SK-N-SH (cell line): ENCODE measurements around the gene ASIC4. TPM values are rescaled to one million over a fixed set of nuclear protein-coding genes. Genes with fewer than 3 reads are reported as not detected.

ENCODE experiments used
- CTCF ChIA-PET: fragments of 300-600, 350-600 bp; formaldehyde crosslinking; extraction: SDS; loops from one replicate; lab custom pipeline; 2021; lab: Yijun Ruan, JAX
- POLR2A ChIA-PET: fragments of 350-600 bp; sonication (Branson Sonifier 250); formaldehyde crosslinking; extraction: SDS; loops from one replicate; lab custom pipeline; 2020; ENCODE audit warnings: antibody characterized with exemption, inconsistent platforms; lab: Yijun Ruan, JAX
- DNase-seq: peaks from one replicate; pipeline ENCODE4 v3.0.0; 2012
- H2AFZ ChIP-seq: fragments of 200-600 bp; sonication (generic); 2 replicates; pipeline ENCODE4 v1.8.1; 2016; ENCODE audit warnings: antibody characterized with exemption, mild to moderate bottlenecking, low read depth
- H3F3A ChIP-seq: fragments of 200-600 bp; sonication (generic); replicated peaks from 2 replicates; pipeline ENCODE3; 2016; ENCODE audit warnings: antibody characterized with exemption, mild to moderate bottlenecking; ENCODE audit not compliant: insufficient read depth
- H3K27ac ChIP-seq, 2 experiments: fragments of 200-500 bp in 1 of 2; fragments of 200-600 bp in 1 of 2; sonication (Bioruptor generic) in 1 of 2; sonication (generic), shearing (Covaris generic) in 1 of 2; 2 replicates each; pipeline versions ENCODE4 v1.5.1 to v1.6.1; 2014 to 2016; ENCODE audit warnings: low read depth in 2 of 2, inconsistent platforms in 1 of 2, low read length in 1 of 2, mild to moderate bottlenecking in 1 of 2, mixed read lengths in 1 of 2
- H3K27me3 ChIP-seq: fragments of 200-600 bp; sonication (generic), shearing (Covaris generic); 2 replicates; pipeline ENCODE4 v1.6.1; 2016; ENCODE audit warnings: mixed run types; ENCODE audit not compliant: insufficient read depth
- H3K36me3 ChIP-seq, 2 experiments: fragments of 200-500 bp in 1 of 2; fragments of 200-600 bp in 1 of 2; sonication (Bioruptor generic) in 1 of 2; sonication (generic) in 1 of 2; replicated peaks in 1 of 2; 2 replicates each; pipeline versions ENCODE3 to v1.5.1; 2014 to 2016; ENCODE audit warnings: low read length in 1 of 2, mild to moderate bottlenecking in 1 of 2; ENCODE audit not compliant: insufficient read depth in 2 of 2, control insufficient read depth in 1 of 2
- H3K4me1 ChIP-seq, 2 experiments: fragments of 200-500 bp in 1 of 2; fragments of 200-600 bp in 1 of 2; sonication (Bioruptor generic) in 1 of 2; sonication (generic), shearing (Covaris generic) in 1 of 2; 2 replicates each; pipeline versions ENCODE4 v1.5.1 to v1.6.1; 2014 to 2016; ENCODE audit warnings: low read depth in 1 of 2, low read length in 1 of 2, mixed run types in 1 of 2; ENCODE audit not compliant: insufficient read depth in 2 of 2, control insufficient read depth in 1 of 2
- H3K4me2 ChIP-seq: fragments of 200-600 bp; sonication (generic), shearing (Covaris generic); 2 replicates; pipeline ENCODE4 v1.6.1; 2017; ENCODE audit warnings: mixed run types
- H3K4me3 ChIP-seq, 2 experiments: fragments of 200-500 bp in 1 of 2; fragments of 200-600 bp in 1 of 2; sonication (Bioruptor generic) in 1 of 2; sonication (generic), shearing (Covaris generic) in 1 of 2; 2 replicates each; pipeline versions ENCODE4 v1.5.1 to v1.8.1; 2014 to 2016; ENCODE audit warnings: low read depth in 2 of 2, inconsistent platforms in 1 of 2, low read length in 1 of 2, mild to moderate bottlenecking in 1 of 2, mixed read lengths in 1 of 2, moderate library complexity in 1 of 2
- H3K79me2 ChIP-seq: fragments of 200-600 bp; sonication (generic); 2 replicates; pipeline ENCODE4 v1.8.1; 2017; ENCODE audit warnings: mild to moderate bottlenecking; ENCODE audit not compliant: insufficient read depth
- H3K9ac ChIP-seq: fragments of 200-600 bp; sonication (generic); 2 replicates; pipeline ENCODE4 v1.6.1; 2017; ENCODE audit warnings: mixed run types
- H3K9me2 ChIP-seq: fragments of 200-600 bp; sonication (generic); 2 replicates; pipeline ENCODE4 v1.6.1; 2017; ENCODE audit warnings: mixed run types
- H3K9me3 ChIP-seq: fragments of 200-600 bp; sonication (generic); 2 replicates; pipeline ENCODE4 v1.6.1; 2017; ENCODE audit warnings: mixed run types, mild to moderate bottlenecking, moderate library complexity
- H4K20me1 ChIP-seq: fragments of 200-600 bp; sonication (generic); 2 replicates; pipeline ENCODE4 v1.6.1; 2017; ENCODE audit warnings: mild to moderate bottlenecking, mixed run types; ENCODE audit not compliant: insufficient read depth
- CHD2 ChIP-seq: fragments of 150-350 bp; IDR thresholded peaks from 2 replicates; pipeline ENCODE4 v1.6.1; 2018; ENCODE audit warnings: low read length; ENCODE audit not compliant: partially characterized antibody
- EP300 ChIP-seq, 2 experiments: IDR thresholded peaks; 2 replicates each; pipeline versions ENCODE4 v1.4.0 to v1.6.1; 2012; ENCODE audit warnings: borderline replicate concordance in 1 of 2, low read depth in 1 of 2, low read length in 1 of 2
- FOSL2 ChIP-seq: IDR thresholded peaks from 2 replicates; pipeline ENCODE4 v1.4.0; 2012; ENCODE audit warnings: low read depth, mild to moderate bottlenecking, moderate library complexity, borderline replicate concordance
- FOXJ3 ChIP-seq: sonication (generic); formaldehyde crosslinking; IDR thresholded peaks from 2 replicates; pipeline ENCODE4 v1.5.1; 2020; ENCODE audit warnings: mild to moderate bottlenecking, missing genetic modification reagents
- FOXM1 ChIP-seq: IDR thresholded peaks from 2 replicates; pipeline ENCODE4 v1.4.0; 2012; ENCODE audit warnings: low read depth, mild to moderate bottlenecking
- GABPA ChIP-seq: IDR thresholded peaks from 2 replicates; pipeline ENCODE4 v1.4.0; 2012; ENCODE audit warnings: low read depth, mild to moderate bottlenecking
- GATA2 ChIP-seq: sonication (generic); formaldehyde crosslinking; IDR thresholded peaks from 2 replicates; pipeline ENCODE4 v1.5.0; 2020; ENCODE audit warnings: mild to moderate bottlenecking, missing genetic modification reagents
- MAX ChIP-seq: IDR thresholded peaks from 2 replicates; pipeline ENCODE4 v1.4.0; 2012; ENCODE audit warnings: low read depth
- MXI1 ChIP-seq: IDR thresholded peaks from 2 replicates; pipeline ENCODE4 v1.6.1; 2012; ENCODE audit warnings: mild to moderate bottlenecking, low read depth, low read length, improper control_type of control experiment
- NFIC ChIP-seq: IDR thresholded peaks from 2 replicates; pipeline ENCODE4 v1.4.0; 2012; ENCODE audit warnings: borderline replicate concordance
- NRF1 ChIP-seq: IDR thresholded peaks from 2 replicates; pipeline ENCODE4 v1.6.1; 2012; ENCODE audit warnings: low read depth, mild to moderate bottlenecking, low read length
- PBX3 ChIP-seq: IDR thresholded peaks from 2 replicates; pipeline ENCODE4; 2012
- POLR2AphosphoS5 ChIP-seq: IDR thresholded peaks from 2 replicates; pipeline ENCODE4 v1.6.1; 2012; ENCODE audit warnings: low read depth, low read length
- RAD21 ChIP-seq: IDR thresholded peaks from 2 replicates; pipeline ENCODE4 v1.6.1; 2012; ENCODE audit warnings: mild to moderate bottlenecking, low read length
- TCF12 ChIP-seq: IDR thresholded peaks from 2 replicates; pipeline ENCODE4 v1.4.0; 2012
- TEAD4 ChIP-seq: IDR thresholded peaks from 2 replicates; pipeline ENCODE4 v1.4.0; 2012; ENCODE audit warnings: mild to moderate bottlenecking, borderline replicate concordance; ENCODE audit not compliant: insufficient read depth
- WGBS: methylation state at CpG from one replicate; pipeline ENCODE4 v1.1.6; 2017; ENCODE audit warnings: low lambda C conversion rate; 5-methylcytosine and 5-hydroxymethylcytosine counted together
- polyA plus RNA-seq, 3 experiments: library from polyadenylated mRNA; depleted of rRNA; stranded (reverse); fragments of >200 nt; gene quantifications; 2 replicates each; pipeline ENCODE4 v1.2.3, GENCODE V29; 2012
- TF ChIP-seq, protein P1 (sequence below): fragments of 200-600 bp; sonication (generic); IDR thresholded peaks from 2 replicates; pipeline ENCODE4 v1.6.1; 2017; ENCODE audit warnings: antibody characterized with exemption, mild to moderate bottlenecking, moderate library complexity
- TF ChIP-seq, protein P2 (sequence below): IDR thresholded peaks from 2 replicates; pipeline ENCODE4 v1.4.0; 2012; ENCODE audit warnings: low read depth, borderline replicate concordance

ASIC4 gene, protein sequence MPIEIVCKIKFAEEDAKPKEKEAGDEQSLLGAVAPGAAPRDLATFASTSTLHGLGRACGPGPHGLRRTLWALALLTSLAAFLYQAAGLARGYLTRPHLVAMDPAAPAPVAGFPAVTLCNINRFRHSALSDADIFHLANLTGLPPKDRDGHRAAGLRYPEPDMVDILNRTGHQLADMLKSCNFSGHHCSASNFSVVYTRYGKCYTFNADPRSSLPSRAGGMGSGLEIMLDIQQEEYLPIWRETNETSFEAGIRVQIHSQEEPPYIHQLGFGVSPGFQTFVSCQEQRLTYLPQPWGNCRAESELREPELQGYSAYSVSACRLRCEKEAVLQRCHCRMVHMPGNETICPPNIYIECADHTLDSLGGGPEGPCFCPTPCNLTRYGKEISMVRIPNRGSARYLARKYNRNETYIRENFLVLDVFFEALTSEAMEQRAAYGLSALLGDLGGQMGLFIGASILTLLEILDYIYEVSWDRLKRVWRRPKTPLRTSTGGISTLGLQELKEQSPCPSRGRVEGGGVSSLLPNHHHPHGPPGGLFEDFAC
- 0.05 and 0.10 TPM in 2 replicates for polyA plus RNA-seq (2012; rRNA removed)
- 0.04 and 0.30 TPM in 2 replicates for polyA plus RNA-seq (2012; cell fraction: cytosol; rRNA removed)
- 0.79 and 1.00 TPM in 2 replicates for polyA plus RNA-seq (2012; cell fraction: nucleus; rRNA removed)

- ChIA-PET POLR2A (interaction anchor here (1.0 to 13.5 kb wide), 5 partner anchors 12 to 53 kb away, joined by 3 to 210 read pairs (median 5); partner anchors contain the start of gene GMPPA), CTCF (interaction anchor here (2.1 to 62.1 kb wide), 4 partner anchors 1 to 112 kb away, joined by 6 to 2824 read pairs (median 1418); partner anchors contain the start of genes ASIC4, CHPF, GMPPA and TMEM198)
- H3K9me2 ChIP-seq, result no peaks in the 10 kb centered on the region
- no peak within 1 kb of the TSS for H3K9ac ChIP-seq
- H3F3A ChIP-seq, result no peaks in the 10 kb centered on the region
- H2AFZ ChIP-seq, result no peak within 1 kb of the TSS
- peak within 1 kb of the TSS in 1 of 2 experiments; percentile 96; a peak in 2 of 4 replicates for H3K27ac ChIP-seq
- H3K27me3 ChIP-seq, result peaks cover 33% of the 10 kb centered on the region
- WGBS, result 14% methylated on average over 23 of the region's 31 CpGs
- H3K36me3 ChIP-seq, result no peaks in the 10 kb centered on the region
- no peaks in the 10 kb centered on the region for H4K20me1 ChIP-seq
- TF ChIP-seq FOSL2 (no peak), POLR2AphosphoS5 (no peak), NRF1 (no peak), TCF12 (no peak), GATA2 (peak; percentile 93), NFIC (no peak), MXI1 (peak; percentile 95), FOXM1 (no peak), CHD2 (peak; percentile 56), EP300 (IDR thresholded peaks at IDR 0.05; ENCODE audit: borderline replicate concordance in 1 of 2, low read depth in 1 of 2, low read length in 1 of 2) (peak in 1 of 2 experiments; percentile 62; a peak in 2 of 4 replicates), TEAD4 (no peak), RAD21 (0 out of 2 replicates have a peak, but pooled peaks have one; percentile 10), PBX3 (no peak), FOXJ3 (CRISPR knock-in tag) (0 out of 2 replicates have a peak, but pooled peaks have one; percentile 60), GABPA (no peak), MAX (peak; percentile 31; the same call in 1 of the 2 replicates)
- TF ChIP-seq, protein P1, sequence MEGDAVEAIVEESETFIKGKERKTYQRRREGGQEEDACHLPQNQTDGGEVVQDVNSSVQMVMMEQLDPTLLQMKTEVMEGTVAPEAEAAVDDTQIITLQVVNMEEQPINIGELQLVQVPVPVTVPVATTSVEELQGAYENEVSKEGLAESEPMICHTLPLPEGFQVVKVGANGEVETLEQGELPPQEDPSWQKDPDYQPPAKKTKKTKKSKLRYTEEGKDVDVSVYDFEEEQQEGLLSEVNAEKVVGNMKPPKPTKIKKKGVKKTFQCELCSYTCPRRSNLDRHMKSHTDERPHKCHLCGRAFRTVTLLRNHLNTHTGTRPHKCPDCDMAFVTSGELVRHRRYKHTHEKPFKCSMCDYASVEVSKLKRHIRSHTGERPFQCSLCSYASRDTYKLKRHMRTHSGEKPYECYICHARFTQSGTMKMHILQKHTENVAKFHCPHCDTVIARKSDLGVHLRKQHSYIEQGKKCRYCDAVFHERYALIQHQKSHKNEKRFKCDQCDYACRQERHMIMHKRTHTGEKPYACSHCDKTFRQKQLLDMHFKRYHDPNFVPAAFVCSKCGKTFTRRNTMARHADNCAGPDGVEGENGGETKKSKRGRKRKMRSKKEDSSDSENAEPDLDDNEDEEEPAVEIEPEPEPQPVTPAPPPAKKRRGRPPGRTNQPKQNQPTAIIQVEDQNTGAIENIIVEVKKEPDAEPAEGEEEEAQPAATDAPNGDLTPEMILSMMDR, result no peak
- TF ChIP-seq, protein P2, sequence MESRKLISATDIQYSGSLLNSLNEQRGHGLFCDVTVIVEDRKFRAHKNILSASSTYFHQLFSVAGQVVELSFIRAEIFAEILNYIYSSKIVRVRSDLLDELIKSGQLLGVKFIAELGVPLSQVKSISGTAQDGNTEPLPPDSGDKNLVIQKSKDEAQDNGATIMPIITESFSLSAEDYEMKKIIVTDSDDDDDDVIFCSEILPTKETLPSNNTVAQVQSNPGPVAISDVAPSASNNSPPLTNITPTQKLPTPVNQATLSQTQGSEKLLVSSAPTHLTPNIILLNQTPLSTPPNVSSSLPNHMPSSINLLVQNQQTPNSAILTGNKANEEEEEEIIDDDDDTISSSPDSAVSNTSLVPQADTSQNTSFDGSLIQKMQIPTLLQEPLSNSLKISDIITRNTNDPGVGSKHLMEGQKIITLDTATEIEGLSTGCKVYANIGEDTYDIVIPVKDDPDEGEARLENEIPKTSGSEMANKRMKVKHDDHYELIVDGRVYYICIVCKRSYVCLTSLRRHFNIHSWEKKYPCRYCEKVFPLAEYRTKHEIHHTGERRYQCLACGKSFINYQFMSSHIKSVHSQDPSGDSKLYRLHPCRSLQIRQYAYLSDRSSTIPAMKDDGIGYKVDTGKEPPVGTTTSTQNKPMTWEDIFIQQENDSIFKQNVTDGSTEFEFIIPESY, result no peak
- peak; percentile 86 for DNase-seq
- peak within 1 kb of the TSS in 1 of 2 experiments; percentile 29; a peak in 1 of 4 replicates for H3K4me3 ChIP-seq
- peak within 1 kb of the TSS; percentile 70 for H3K4me2 ChIP-seq
- H3K4me1 ChIP-seq, result peaks cover 0 to 94% of the 10 kb centered on the region in 2 experiments; a peak in 2 of 4 replicates
- H3K79me2 ChIP-seq, result no peaks in the 10 kb centered on the region
- H3K9me3 ChIP-seq, result no peaks in the 10 kb centered on the region
Observed at GRCh38 chr2:219514196-219514761, at the start of gene ASIC4. TSS of gene ASIC4 (plus strand) at chr2:219514482. CDS start at chr2:219514725, 243 bp downstream.
